ENCODE data around the gene SOX1. TPM values are rescaled to one million over a fixed set of nuclear protein-coding genes. Genes with fewer than 3 reads are reported as not detected.

Gene SOX1
- polyA plus RNA-seq, 1 donor from 2014 or later = 13.2 TPM

DNA sequence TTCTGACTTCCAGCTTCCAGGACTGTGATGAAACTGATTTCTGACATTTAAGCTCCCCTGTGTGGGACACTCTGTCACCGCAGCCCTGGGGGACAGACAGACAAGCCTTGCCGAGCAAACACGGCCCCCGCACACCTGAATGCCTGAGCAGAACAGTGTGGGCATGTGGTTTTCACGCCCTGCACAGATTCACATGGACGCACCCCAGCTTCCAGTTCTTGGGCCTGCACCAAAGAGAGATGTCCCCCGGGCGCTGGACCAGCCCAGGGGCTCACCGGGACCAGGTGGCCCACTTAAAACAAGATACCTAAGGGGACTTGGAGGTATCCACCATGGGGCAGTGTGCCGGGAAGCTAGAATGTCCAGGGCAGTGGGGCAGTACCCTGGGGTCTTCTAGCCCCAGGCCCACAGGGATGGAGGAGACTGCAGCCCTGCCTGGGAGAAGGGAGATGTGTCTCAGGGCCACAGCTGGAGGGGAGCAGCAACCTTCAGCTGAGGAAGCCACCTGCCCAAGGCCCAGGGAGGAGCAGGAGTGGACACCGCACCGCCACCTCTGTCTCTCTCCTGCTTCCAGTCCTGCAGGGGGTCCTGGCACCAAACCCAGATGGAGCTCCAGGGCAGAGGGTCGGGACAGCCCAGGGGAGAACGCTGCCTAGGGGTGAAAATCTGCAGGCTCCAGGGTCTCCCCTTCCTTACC lies 50.5 kb downstream of the SOX1 start:
- Histone ChIP-seq H4K20me1 (ENCODE audit: insufficient read depth) (no peaks in the 10 kb centered on the region), H3F3A (ENCODE audit: insufficient read depth, low read length, poor library complexity, severe bottlenecking) (no peaks in the 10 kb centered on the region), H2AFZ (ENCODE audit: low read depth, low read length) (no peak overlapping the region), H3K4me3 (ENCODE audit: low read length) (no peak overlapping the region), H3K27me3 (ENCODE audit: insufficient read depth, low read depth, low read length) (no peaks in the 10 kb centered on the region), H3K79me2 (replicated peaks; ENCODE audit: insufficient read depth, low read length) (no peaks in the 10 kb centered on the region), H3K4me2 (ENCODE audit: low read length) (no peak overlapping the region), H3K9me3 (ENCODE audit: low read length) (no peaks in the 10 kb centered on the region), H3K36me3 (ENCODE audit: insufficient read depth, low read length) (no peaks in the 10 kb centered on the region), H3K27ac (ENCODE audit: low read length) (no peak overlapping the region), H3K9ac (ENCODE audit: low read length) (no peak overlapping the region), H3K9me2 (ENCODE audit: insufficient read depth, low read length) (no peaks in the 10 kb centered on the region)
- TF ChIP-seq CTCF (IDR thresholded peaks at IDR 0.05; ENCODE audit: poor library complexity, severe bottlenecking) (no peak), POLR2AphosphoS5 (IDR thresholded peaks at IDR 0.05) (no peak), SMC3 (conservative IDR thresholded peaks at IDR 0.05; ENCODE audit: poor library complexity) (no peak), RAD21 (conservative IDR thresholded peaks at IDR 0.05) (no peak), EZH2 (IDR thresholded peaks at IDR 0.05; ENCODE audit: borderline replicate concordance, insufficient read depth, low read length, poor library complexity, severe bottlenecking) (no peak), MXI1 (conservative IDR thresholded peaks at IDR 0.05; ENCODE audit: poor library complexity, severe bottlenecking) (no peak), EP300 (conservative IDR thresholded peaks at IDR 0.05; ENCODE audit: poor library complexity, severe bottlenecking) (no peak), TAF1 (IDR thresholded peaks at IDR 0.05; ENCODE audit: low read depth) (no peak)
- TF ChIP-seq, protein P1, sequence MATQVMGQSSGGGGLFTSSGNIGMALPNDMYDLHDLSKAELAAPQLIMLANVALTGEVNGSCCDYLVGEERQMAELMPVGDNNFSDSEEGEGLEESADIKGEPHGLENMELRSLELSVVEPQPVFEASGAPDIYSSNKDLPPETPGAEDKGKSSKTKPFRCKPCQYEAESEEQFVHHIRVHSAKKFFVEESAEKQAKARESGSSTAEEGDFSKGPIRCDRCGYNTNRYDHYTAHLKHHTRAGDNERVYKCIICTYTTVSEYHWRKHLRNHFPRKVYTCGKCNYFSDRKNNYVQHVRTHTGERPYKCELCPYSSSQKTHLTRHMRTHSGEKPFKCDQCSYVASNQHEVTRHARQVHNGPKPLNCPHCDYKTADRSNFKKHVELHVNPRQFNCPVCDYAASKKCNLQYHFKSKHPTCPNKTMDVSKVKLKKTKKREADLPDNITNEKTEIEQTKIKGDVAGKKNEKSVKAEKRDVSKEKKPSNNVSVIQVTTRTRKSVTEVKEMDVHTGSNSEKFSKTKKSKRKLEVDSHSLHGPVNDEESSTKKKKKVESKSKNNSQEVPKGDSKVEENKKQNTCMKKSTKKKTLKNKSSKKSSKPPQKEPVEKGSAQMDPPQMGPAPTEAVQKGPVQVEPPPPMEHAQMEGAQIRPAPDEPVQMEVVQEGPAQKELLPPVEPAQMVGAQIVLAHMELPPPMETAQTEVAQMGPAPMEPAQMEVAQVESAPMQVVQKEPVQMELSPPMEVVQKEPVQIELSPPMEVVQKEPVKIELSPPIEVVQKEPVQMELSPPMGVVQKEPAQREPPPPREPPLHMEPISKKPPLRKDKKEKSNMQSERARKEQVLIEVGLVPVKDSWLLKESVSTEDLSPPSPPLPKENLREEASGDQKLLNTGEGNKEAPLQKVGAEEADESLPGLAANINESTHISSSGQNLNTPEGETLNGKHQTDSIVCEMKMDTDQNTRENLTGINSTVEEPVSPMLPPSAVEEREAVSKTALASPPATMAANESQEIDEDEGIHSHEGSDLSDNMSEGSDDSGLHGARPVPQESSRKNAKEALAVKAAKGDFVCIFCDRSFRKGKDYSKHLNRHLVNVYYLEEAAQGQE (IDR thresholded peaks at IDR 0.05; ENCODE audit: borderline replicate concordance) = no peak

DNA sequence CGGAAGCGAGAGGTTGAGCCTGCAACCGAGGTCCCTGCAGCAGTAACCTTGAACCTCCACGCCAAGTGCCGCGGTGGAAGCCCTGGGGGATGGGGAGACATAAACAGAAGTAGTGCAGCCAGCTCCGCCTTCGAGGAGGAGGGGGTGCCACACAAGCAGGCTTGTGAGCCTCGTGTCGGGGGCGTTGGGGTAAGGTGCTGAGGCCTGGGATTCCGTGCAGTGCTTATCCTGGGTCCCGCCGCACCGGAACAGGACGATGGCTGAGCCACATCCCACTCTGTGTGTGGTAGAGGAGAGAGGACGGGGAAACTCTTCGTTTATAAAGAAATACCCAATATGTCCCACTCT lies 51.0 kb downstream of the SOX1 start:
- no peaks in the 10 kb centered on the region for H3K9me2 ChIP-seq (ENCODE audit: insufficient read depth, low read length)
- H3K27ac ChIP-seq (ENCODE audit: low read length) = no peak overlapping the region
- H3K27me3 ChIP-seq (ENCODE audit: insufficient read depth, low read depth, low read length) = no peaks in the 10 kb centered on the region
- no peak overlapping the region for H3K9ac ChIP-seq (ENCODE audit: low read length)
- H3F3A ChIP-seq (ENCODE audit: insufficient read depth, low read length, poor library complexity, severe bottlenecking) = no peaks in the 10 kb centered on the region
- no peaks in the 10 kb centered on the region for H3K79me2 ChIP-seq (replicated peaks; ENCODE audit: insufficient read depth, low read length)
- TF ChIP-seq RAD21 (conservative IDR thresholded peaks at IDR 0.05) = no peak
- no peak for TF ChIP-seq SMC3 (conservative IDR thresholded peaks at IDR 0.05; ENCODE audit: poor library complexity)
- no peak for TF ChIP-seq TAF1 (IDR thresholded peaks at IDR 0.05; ENCODE audit: low read depth)
- no peak for TF ChIP-seq EP300 (conservative IDR thresholded peaks at IDR 0.05; ENCODE audit: poor library complexity, severe bottlenecking)
- TF ChIP-seq, protein P1 (IDR thresholded peaks at IDR 0.05; ENCODE audit: borderline replicate concordance) = no peak
- TF ChIP-seq EZH2 (IDR thresholded peaks at IDR 0.05; ENCODE audit: borderline replicate concordance, insufficient read depth, low read length, poor library complexity, severe bottlenecking) = no peak
- TF ChIP-seq MXI1 (conservative IDR thresholded peaks at IDR 0.05; ENCODE audit: poor library complexity, severe bottlenecking) = no peak
- no peak for TF ChIP-seq CTCF (IDR thresholded peaks at IDR 0.05; ENCODE audit: poor library complexity, severe bottlenecking)
- TF ChIP-seq POLR2AphosphoS5 (IDR thresholded peaks at IDR 0.05) = no peak
- no peak overlapping the region for H3K4me3 ChIP-seq (ENCODE audit: low read length)
- H3K36me3 ChIP-seq (ENCODE audit: insufficient read depth, low read length) = no peaks in the 10 kb centered on the region
- H2AFZ ChIP-seq (ENCODE audit: low read depth, low read length) = no peak overlapping the region
- no peaks in the 10 kb centered on the region for H4K20me1 ChIP-seq (ENCODE audit: insufficient read depth)
- no peaks in the 10 kb centered on the region for H3K9me3 ChIP-seq (ENCODE audit: low read length)
- no peak overlapping the region for H3K4me2 ChIP-seq (ENCODE audit: low read length)
